GM08714 (cell line): ENCODE measurements around the gene EIF1.
"Not testable (repeated sequence)": the region's sequence is repeated elsewhere in the genome, so short reads cannot be mapped to it uniquely, and the experiment has no call there.

Experiments
- H3K4me3 ChIP-seq: fragments of 200-500 bp; sonication (Bioruptor generic); 2 replicates; pipeline ENCODE4 v1.5.1; 2014; ENCODE audit warnings: mild to moderate bottlenecking, low read length, inconsistent platforms
- ZNF274 ChIP-seq: IDR thresholded peaks from 2 replicates; pipeline ENCODE4 v1.6.1; 2012; ENCODE audit warnings: mild to moderate bottlenecking, low read depth, low read length

Gene EIF1

GRCh38 chr17:41679740-41680425 is 8.8 kb upstream of the EIF1 start:
- no peak for TF ChIP-seq ZNF274

GRCh38 chr17:41680426-41681040 is 8.2 kb upstream of the EIF1 start:
- TF ChIP-seq ZNF274: no peak
- no peak overlapping the region for H3K4me3 ChIP-seq

More at GRCh38 chr17:41679740-41680425, 8.8 kb upstream of the EIF1 start:
- H3K4me3 ChIP-seq: no peak overlapping the region

- no peak overlapping the region for H3K4me3 ChIP-seq
- TF ChIP-seq ZNF274: no peak
Observed at GRCh38 chr17:41681776-41682175, 6.9 kb upstream of the EIF1 start.

GRCh38 chr17:41682631-41683030 is 6.1 kb upstream of the EIF1 start:
- no peak for TF ChIP-seq ZNF274
- no peak overlapping the region for H3K4me3 ChIP-seq

GRCh38 chr17:41683441-41684007 is 5.2 kb upstream of the EIF1 start:
- H3K4me3 ChIP-seq: no peak overlapping the region

GRCh38 chr17:41684035-41684434 is 4.7 kb upstream of the EIF1 start:
- H3K4me3 ChIP-seq: no peak overlapping the region
- no peak for TF ChIP-seq ZNF274

More at GRCh38 chr17:41683441-41684007, 5.2 kb upstream of the EIF1 start:
- TF ChIP-seq ZNF274: no peak

- not testable (repeated sequence) for H3K4me3 ChIP-seq
Observed at GRCh38 chr17:41685753-41686152, 2.9 kb upstream of the EIF1 start.

- TF ChIP-seq ZNF274: no peak
- H3K4me3 ChIP-seq: no peak overlapping the region
Observed at GRCh38 chr17:41686281-41686680, 2.4 kb upstream of the EIF1 start.

- peak overlapping the region; percentile 75 for H3K4me3 ChIP-seq
Observed at GRCh38 chr17:41687828-41688640, 651 bp upstream of the EIF1 start.

GRCh38 chr17:41689497-41690299 is 1.0 kb downstream of the EIF1 start:
- no peak for TF ChIP-seq ZNF274
- H3K4me3 ChIP-seq: peak overlapping the region; percentile 92

More at GRCh38 chr17:41687828-41688640, 651 bp upstream of the EIF1 start:
- no peak for TF ChIP-seq ZNF274

- no peak for TF ChIP-seq ZNF274
Observed at GRCh38 chr17:41690497-41690896, 1.8 kb downstream of the EIF1 start.

GRCh38 chr17:41691031-41691777 is 2.5 kb downstream of the EIF1 start:
- no peak for TF ChIP-seq ZNF274
- H3K4me3 ChIP-seq: no peak overlapping the region

More at GRCh38 chr17:41690497-41690896, 1.8 kb downstream of the EIF1 start:
- peak overlapping the region; percentile 92; the same call in 1 of the 2 replicates for H3K4me3 ChIP-seq
